GM23248 (cell line): ENCODE measurements around the gene MAN2B2. TPM values are rescaled to one million over a fixed set of nuclear protein-coding genes. Genes with fewer than 3 reads are reported as not detected.

Source experiments
- DNase-seq: peaks from one replicate; pipeline ENCODE4 v3.0.0-alpha.2; 2015
- H2AFZ ChIP-seq: fragments of 200-600 bp; sonication (generic); 2 replicates; pipeline ENCODE4 v1.6.1; 2016; ENCODE audit warnings: antibody characterized with exemption
- H3F3A ChIP-seq: fragments of 200-600 bp; sonication (generic); 2 replicates; pipeline ENCODE4 v1.6.1; 2016; ENCODE audit warnings: mild to moderate bottlenecking, antibody characterized with exemption, mixed run types; ENCODE audit not compliant: insufficient read depth
- H3K27ac ChIP-seq: fragments of 200-600 bp; sonication (generic); 2 replicates; pipeline ENCODE4 v1.5.1; 2016; ENCODE audit warnings: mild to moderate bottlenecking
- H3K27me3 ChIP-seq: fragments of 200-600 bp; sonication (generic); replicated peaks from 2 replicates; pipeline ENCODE4 v1.6.1; 2016; ENCODE audit warnings: mild to moderate bottlenecking; ENCODE audit not compliant: insufficient read depth
- H3K36me3 ChIP-seq: fragments of 200-600 bp; sonication (generic); 2 replicates; pipeline ENCODE4 v1.6.1; 2016; ENCODE audit warnings: low read depth, mild to moderate bottlenecking
- H3K4me1 ChIP-seq: fragments of 200-600 bp; sonication (generic); 2 replicates; pipeline ENCODE4 v1.6.1; 2016; ENCODE audit warnings: mild to moderate bottlenecking; ENCODE audit not compliant: insufficient read depth
- H3K4me2 ChIP-seq: fragments of 200-600 bp; sonication (generic); one replicate; pipeline ENCODE4 v1.6.1; 2016; ENCODE audit warnings: mild to moderate bottlenecking; ENCODE audit not compliant: unreplicated experiment
- H3K4me3 ChIP-seq: fragments of 200-600 bp; sonication (generic); 2 replicates; pipeline ENCODE4 v1.5.1; 2016; ENCODE audit warnings: mild to moderate bottlenecking
- H3K79me2 ChIP-seq: fragments of 200-600 bp; sonication (generic); 2 replicates; pipeline ENCODE4 v1.6.1; 2016; ENCODE audit warnings: mild to moderate bottlenecking; ENCODE audit not compliant: insufficient read depth
- H3K9ac ChIP-seq: fragments of 200-600 bp; sonication (generic); 2 replicates; pipeline ENCODE4 v1.6.1; 2016; ENCODE audit warnings: mild to moderate bottlenecking
- H3K9me2 ChIP-seq: fragments of 200-600 bp; sonication (generic); 2 replicates; pipeline ENCODE4 v1.6.1; 2016; ENCODE audit warnings: mixed run types, mild to moderate bottlenecking, moderate library complexity; ENCODE audit not compliant: insufficient read depth
- H3K9me3 ChIP-seq: fragments of 200-600 bp; sonication (generic); one replicate; pipeline ENCODE4 v1.6.1; 2017; ENCODE audit warnings: low read depth
- H4K20me1 ChIP-seq: fragments of 200-600 bp; sonication (generic); 2 replicates; pipeline ENCODE4 v1.6.0; 2016; ENCODE audit not compliant: insufficient read depth
- EZH2 ChIP-seq: fragments of 200-600 bp; sonication (generic); IDR thresholded peaks from 2 replicates; pipeline ENCODE4 v1.6.1; 2018; ENCODE audit warnings: antibody characterized with exemption, mild to moderate bottlenecking; ENCODE audit not compliant: insufficient read depth, poor library complexity, severe bottlenecking
- EZH2phosphoT487 ChIP-seq: fragments of 200-600 bp; sonication (generic); IDR thresholded peaks from 2 replicates; pipeline ENCODE4 v1.6.1; 2018; ENCODE audit warnings: antibody characterized with exemption, moderate library complexity, mild to moderate bottlenecking, low read depth; ENCODE audit not compliant: insufficient read depth
- WGBS, 2 experiments: methylation state at CpG; one replicate each; pipeline ENCODE4 v1.1.6; 2015 to 2017; ENCODE audit warnings: low lambda C conversion rate in 2 of 2, low coverage in 1 of 2; ENCODE audit errors: missing lambda C conversion rate in 2 of 2; 5-methylcytosine and 5-hydroxymethylcytosine counted together
- in situ Hi-C: fragments of 300-500 bp; cut with MboI; formaldehyde crosslinking; loops from 2 replicates; pipeline ENCODE4 v1.15.0; 2020
- polyA plus RNA-seq: library from polyadenylated mRNA; unstranded; fragments of >200 nt; fragmentation: Nextera tagmentation; extraction: Ambion mirVana; gene quantifications from 2 replicates; pipeline ENCODE4 v1.2.1, GENCODE V29; 2016
- total RNA-seq: library from RNA; depleted of rRNA; stranded (reverse); fragments of >200 nt; shearing (Covaris generic); gene quantifications from 2 replicates; pipeline ENCODE4 v1.2.3, GENCODE V29; 2014

The MAN2B2 gene
- total and polyA plus RNA-seq, 2 experiments from 2014 or later = 28.7 to 40.1 TPM

GRCh38 chr4:6563935-6564645, 10.9 kb upstream of the MAN2B2 start:
- Histone ChIP-seq H3K4me2 (no peak overlapping the region), H3K9ac (no peak overlapping the region), H3F3A (peaks cover 5% of the 10 kb centered on the region; the same call in 1 of the 2 replicates), H3K79me2 (no peaks in the 10 kb centered on the region), H4K20me1 (no peaks in the 10 kb centered on the region), H2AFZ (no peak overlapping the region), H3K4me1 (no peaks in the 10 kb centered on the region), H3K27ac (no peak overlapping the region), H3K36me3 (no peaks in the 10 kb centered on the region), H3K4me3 (no peak overlapping the region), H3K9me3 (no peaks in the 10 kb centered on the region), H3K27me3 (peaks cover 44% of the 10 kb centered on the region), H3K9me2 (no peaks in the 10 kb centered on the region)
- in situ Hi-C loops = no loop called here
- TF ChIP-seq EZH2phosphoT487 = no peak
- TF ChIP-seq EZH2 = peak; percentile 37
- no peak for DNase-seq
- WGBS, 2 experiments = 9 to 16% methylated on average over 28 to 44 of the region's 66 CpGs

DNA sequence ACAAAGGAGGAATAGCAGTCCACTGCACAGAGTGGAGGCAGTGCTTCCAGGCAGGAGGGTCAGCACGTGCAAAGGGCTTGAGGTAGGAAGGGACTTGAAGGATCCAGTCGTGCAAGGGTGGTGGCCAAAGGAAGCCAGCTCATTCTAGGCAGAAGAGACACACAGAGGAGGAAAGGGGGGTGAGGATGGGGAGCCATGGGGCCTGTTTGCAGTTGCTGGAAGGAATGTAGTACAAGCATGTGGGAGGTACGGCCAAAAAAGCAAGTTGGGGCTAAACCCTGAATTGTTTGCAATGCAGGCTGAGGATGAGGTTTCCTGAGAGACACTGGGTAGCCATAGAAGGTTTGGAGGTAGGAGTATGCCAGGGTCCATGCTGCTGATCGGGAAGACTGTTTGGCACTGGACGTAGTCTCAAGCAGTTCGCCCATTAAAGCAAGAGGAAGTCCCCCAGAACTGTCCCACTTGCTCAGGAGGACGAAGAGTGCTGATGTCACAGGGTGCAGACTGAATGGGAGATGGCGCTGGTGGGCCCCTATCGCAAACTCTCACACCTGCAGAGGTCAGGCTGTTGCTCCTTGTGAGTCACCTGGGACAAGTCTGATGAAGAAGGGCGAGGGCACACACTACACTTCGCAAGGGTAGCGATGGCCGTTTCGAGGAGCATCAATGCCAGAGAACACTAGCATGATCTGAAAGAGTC, 9.1 kb upstream of the MAN2B2 start:
- no peak overlapping the region for H3K27ac ChIP-seq
- no peaks in the 10 kb centered on the region for H3K79me2 ChIP-seq
- DNase-seq = no peak
- H3F3A ChIP-seq = no peaks in the 10 kb centered on the region
- WGBS, 2 experiments = 52 to 55% methylated on average over 14 of the region's 14 CpGs
- no peaks in the 10 kb centered on the region for H3K9me2 ChIP-seq
- in situ Hi-C loops = no loop called here
- no peak overlapping the region for H3K4me2 ChIP-seq
- H3K36me3 ChIP-seq = no peaks in the 10 kb centered on the region
- H3K9me3 ChIP-seq = no peaks in the 10 kb centered on the region
- H3K27me3 ChIP-seq = peaks cover 41% of the 10 kb centered on the region
- TF ChIP-seq EZH2phosphoT487 (no peak), EZH2 (no peak)
- H4K20me1 ChIP-seq = no peaks in the 10 kb centered on the region
- no peak overlapping the region for H3K4me3 ChIP-seq
- no peaks in the 10 kb centered on the region for H3K4me1 ChIP-seq
- no peak overlapping the region for H2AFZ ChIP-seq
- H3K9ac ChIP-seq = no peak overlapping the region

DNA sequence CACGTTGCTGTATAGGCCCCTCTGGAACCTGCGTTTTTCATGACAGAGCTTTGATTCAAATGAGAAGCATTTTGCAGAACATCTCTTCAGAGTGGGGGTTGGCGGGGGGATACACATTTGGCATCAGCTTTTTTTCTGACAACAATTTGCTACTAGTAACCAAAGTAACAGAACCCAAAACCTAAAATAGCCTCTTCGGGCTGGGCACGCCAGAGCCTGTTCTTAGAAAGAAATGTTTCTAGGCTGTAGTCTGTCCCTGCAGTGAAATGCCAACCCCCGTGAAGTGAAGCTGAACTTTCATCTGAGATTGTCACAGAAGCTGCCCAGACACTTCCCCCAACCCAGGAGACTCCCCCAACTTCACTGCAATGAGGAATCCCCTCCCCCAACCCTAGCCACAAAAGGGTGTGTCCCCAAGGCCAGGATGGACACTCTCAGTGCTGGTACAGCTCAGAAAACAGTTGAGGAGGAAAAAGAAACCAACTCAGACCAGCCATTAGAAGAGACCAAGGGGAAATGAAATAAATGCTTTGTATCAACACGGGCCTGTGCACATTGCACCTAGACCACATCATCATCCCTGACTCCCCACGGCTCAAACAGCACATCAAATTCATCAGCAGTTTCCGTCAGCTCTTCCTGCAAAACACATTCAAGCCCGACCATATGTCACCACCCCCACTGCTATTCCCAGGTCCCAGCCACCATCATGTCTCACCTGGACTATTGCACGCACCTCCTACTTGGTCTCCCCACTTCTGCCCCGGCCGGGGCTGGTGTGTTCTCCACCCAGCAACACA, 8.4 kb upstream of the MAN2B2 start:
- in situ Hi-C loops = no loop called here
- H3K9me2 ChIP-seq = no peaks in the 10 kb centered on the region
- no peaks in the 10 kb centered on the region for H4K20me1 ChIP-seq
- no peaks in the 10 kb centered on the region for H3F3A ChIP-seq
- no peak overlapping the region for H3K27ac ChIP-seq
- no peak for DNase-seq
- H3K4me1 ChIP-seq = no peaks in the 10 kb centered on the region
- H2AFZ ChIP-seq = no peak overlapping the region
- H3K4me2 ChIP-seq = no peak overlapping the region
- peaks cover 42% of the 10 kb centered on the region for H3K27me3 ChIP-seq
- H3K9ac ChIP-seq = no peak overlapping the region
- no peaks in the 10 kb centered on the region for H3K79me2 ChIP-seq
- H3K4me3 ChIP-seq = no peak overlapping the region
- no peak for TF ChIP-seq EZH2
- TF ChIP-seq EZH2phosphoT487 = no peak
- WGBS, 2 experiments = 64 to 70% methylated on average over 13 of the region's 13 CpGs
- no peaks in the 10 kb centered on the region for H3K9me3 ChIP-seq
- no peaks in the 10 kb centered on the region for H3K36me3 ChIP-seq

DNA sequence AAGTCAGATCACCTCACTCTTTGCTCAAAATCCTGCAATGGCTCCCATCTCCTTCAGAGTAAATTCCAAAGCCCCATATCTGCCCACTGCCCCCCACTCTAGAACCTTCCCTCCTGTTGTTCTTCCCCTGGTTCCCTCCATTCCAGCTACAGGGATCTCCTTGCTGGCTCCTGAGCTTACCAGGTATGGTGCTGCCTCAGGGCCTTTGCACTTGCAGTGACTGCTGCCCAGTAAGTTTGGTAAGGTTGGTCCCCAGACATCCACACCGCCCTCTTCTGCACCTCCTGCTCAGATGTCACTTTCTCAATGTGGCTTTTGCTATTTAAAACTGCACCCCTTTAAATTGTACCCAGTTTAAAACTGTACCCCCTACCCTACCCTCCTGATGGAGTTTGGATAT, 7.8 kb upstream of the MAN2B2 start:
- 70 to 73% methylated on average over 1 of the region's 1 CpG for WGBS, 2 experiments
- H3K4me2 ChIP-seq = no peak overlapping the region
- no peak overlapping the region for H3K9ac ChIP-seq
- H3K27me3 ChIP-seq = peaks cover 40% of the 10 kb centered on the region
- no peak for TF ChIP-seq EZH2phosphoT487
- no peak for TF ChIP-seq EZH2
- no peaks in the 10 kb centered on the region for H3K9me3 ChIP-seq
- no peak overlapping the region for H2AFZ ChIP-seq
- no peaks in the 10 kb centered on the region for H3K4me1 ChIP-seq
- in situ Hi-C loops = no loop called here
- H3K36me3 ChIP-seq = no peaks in the 10 kb centered on the region
- H3K79me2 ChIP-seq = no peaks in the 10 kb centered on the region
- no peaks in the 10 kb centered on the region for H4K20me1 ChIP-seq
- DNase-seq = no peak
- no peaks in the 10 kb centered on the region for H3F3A ChIP-seq
- H3K9me2 ChIP-seq = no peaks in the 10 kb centered on the region
- no peak overlapping the region for H3K4me3 ChIP-seq
- no peak overlapping the region for H3K27ac ChIP-seq
